HG03135 (cell line): Measurements from ENCODE around the gene ERBB4.
"Not testable (repeated sequence)": the region's sequence is repeated elsewhere in the genome, so short reads cannot be mapped to it uniquely, and the experiment has no call there.

ENCODE experiments used
- ATAC-seq: cut with Tn5 transposase; IDR thresholded peaks from one replicate; pipeline ENCODE4 v1.9.1; 2021; ENCODE audit warnings: mild to moderate bottlenecking, moderate library complexity; ENCODE audit not compliant: unreplicated experiment

ERBB4 gene

DNA sequence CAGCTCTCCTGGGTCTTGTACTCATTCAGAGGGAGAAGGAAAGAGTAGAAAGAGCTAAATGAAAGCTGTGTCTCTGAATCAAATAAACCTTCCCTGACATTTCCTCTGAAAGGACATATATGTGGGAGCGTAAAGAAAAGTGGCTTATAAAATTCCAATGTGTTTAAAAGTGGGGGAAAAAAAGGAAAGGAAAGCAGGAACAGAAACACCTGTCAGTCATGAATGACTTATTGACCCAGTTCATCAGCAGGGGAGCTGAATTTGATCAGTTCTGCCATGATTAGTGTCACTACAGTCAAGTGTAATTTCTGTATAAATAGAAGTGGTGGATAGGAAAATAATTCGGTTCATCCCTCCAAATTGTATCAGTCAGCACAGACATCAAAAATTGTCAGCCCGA lies 382.5 kb downstream of the ERBB4 start:
- no peak for ATAC-seq

GRCh38 chr2:212154477-212154878 lies 384.1 kb downstream of the ERBB4 start:
- ATAC-seq, result no peak

- ATAC-seq, result no peak
Measured at GRCh38 chr2:212153923-212154322, 384.7 kb downstream of the ERBB4 start.

DNA sequence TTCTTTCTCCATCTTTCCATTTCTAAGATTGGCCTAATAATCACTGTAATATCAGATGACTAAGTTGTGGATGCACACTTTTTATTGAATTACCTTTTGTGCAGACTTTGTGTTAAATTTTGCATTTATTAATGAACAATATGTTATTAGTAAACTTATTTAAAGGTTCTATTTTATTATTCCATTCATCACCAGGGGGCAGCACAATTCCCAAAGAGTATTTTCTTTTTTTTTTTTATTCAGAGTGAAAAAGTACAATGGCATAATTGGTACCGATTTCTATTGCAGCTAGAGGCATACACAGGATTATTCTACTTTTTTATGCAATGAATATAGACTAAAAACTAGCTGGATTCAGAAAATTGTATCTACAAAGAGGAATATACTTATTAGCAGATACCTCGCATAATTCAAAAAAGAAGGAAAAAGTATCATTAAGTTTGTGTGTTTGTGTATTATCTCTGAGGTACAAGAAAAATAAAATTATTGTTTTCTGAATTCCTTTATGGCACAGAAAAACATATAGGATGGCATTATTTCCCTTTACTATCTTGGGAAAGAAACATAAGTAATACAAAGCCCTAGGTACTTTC lies 390.6 kb downstream of the ERBB4 start:
- no peak for ATAC-seq

GRCh38 chr2:212146416-212146815 lies 392.2 kb downstream of the ERBB4 start:
- no peak for ATAC-seq

GRCh38 chr2:212145121-212145520 lies 393.5 kb downstream of the ERBB4 start:
- ATAC-seq, result no peak

- no peak for ATAC-seq
Measured at GRCh38 chr2:212142631-212143030, 396.0 kb downstream of the ERBB4 start.

DNA sequence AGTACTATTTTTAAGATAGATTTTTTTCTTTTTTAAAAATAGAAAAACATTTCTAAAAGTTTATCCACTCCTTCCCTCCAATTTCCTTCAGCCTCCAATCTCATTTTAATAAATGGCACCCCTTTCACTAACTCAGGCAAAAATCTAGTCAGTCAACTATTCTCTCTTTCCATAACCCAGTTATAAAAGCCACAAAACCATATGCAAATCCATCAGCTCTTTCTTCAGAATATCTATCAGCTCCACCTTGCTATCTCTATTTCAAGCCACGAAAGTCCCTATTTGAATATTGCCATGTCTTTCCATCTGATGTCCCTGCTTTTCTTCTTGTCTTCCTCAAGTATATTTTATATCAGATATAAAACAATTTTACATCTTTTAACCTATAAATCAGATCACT lies 397.1 kb downstream of the ERBB4 start:
- ATAC-seq, result no peak

GRCh38 chr2:212136216-212136795 lies 402.3 kb downstream of the ERBB4 start:
- ATAC-seq, result no peak

GRCh38 chr2:212135739-212136138 lies 402.9 kb downstream of the ERBB4 start:
- ATAC-seq, result no peak

DNA sequence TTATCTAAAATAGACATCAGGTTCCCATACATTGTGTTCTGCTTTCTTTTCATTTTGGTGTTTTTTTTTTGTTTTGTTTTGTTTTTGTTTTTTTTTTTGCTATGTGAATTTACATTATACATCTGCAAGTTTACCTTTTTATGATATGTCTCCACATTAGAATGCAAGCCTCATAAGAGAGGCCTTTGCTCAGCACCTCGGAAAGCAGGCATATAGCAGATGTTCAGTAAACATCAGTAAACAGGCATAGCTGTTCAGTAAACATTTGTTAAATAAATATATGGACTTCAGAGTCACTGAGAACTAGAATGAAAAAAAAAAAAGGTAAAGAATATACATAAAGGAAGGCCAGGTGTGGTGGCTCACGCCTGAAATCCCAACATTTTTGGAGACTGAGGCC lies 405.3 kb downstream of the ERBB4 start:
- no peak for ATAC-seq

DNA sequence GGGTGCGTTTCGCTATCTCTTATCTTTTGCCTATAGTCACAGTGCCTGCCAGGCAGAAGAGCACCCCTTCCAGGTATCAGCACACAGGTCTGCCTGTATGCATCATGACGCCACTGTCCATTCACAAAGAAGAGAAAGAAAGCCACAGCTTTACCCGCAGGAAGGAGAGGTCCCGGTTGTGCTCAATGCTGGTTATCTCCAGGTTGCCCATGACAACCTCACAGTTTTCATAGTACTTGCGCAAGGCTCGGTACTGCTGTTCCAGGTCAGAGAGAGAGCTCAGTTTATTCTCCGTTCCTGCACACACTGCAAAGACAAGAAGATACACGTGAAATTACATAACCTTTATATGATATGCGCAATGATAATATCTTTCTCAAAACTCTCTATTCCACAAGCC lies 414.0 kb downstream of the ERBB4 start:
- no peak for ATAC-seq

DNA sequence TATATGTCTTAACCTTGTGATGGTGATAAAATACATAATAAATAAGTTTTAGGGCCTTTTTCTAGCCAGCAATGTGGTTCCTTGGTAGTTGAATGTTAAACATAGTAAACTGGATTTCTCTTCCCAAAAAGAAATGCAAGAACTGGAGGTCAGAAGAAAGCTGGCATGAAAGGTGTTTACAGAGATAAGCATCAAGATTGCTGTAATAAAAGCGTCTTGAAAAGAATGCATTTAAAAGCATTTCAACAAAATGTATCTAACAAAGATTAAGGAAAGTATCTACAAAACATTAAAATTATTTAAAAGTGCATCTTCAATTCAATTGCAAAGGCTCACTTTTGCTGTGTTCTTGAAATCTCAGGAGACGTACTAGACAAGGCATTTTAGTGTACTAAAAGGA lies 419.0 kb downstream of the ERBB4 start:
- no peak for ATAC-seq

GRCh38 chr2:212117926-212118325 lies 420.7 kb downstream of the ERBB4 start:
- ATAC-seq, result no peak

GRCh38 chr2:212114489-212114888 lies 424.1 kb downstream of the ERBB4 start:
- ATAC-seq, result no peak

DNA sequence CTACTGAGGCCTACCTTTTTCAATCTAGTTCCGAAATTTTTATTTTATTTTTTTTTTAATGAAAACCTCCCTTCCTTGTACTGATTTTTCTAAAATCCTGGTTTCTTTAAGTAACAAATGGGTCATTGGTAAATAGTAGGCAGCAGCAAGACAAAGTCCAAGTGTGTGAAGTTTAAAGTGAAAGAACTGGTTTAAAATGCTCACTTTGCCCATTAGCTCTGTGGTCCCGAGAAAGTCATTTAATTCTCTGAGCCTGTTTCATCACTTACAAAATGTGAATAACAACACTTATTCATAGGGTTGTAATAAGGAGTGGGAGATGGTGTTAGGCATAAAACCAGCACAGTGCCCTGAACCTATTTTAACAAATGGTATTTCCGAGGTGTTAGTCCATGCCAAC lies 426.2 kb downstream of the ERBB4 start:
- no peak for ATAC-seq

- no peak for ATAC-seq
Measured at GRCh38 chr2:212109792-212110680, 428.6 kb downstream of the ERBB4 start.

DNA sequence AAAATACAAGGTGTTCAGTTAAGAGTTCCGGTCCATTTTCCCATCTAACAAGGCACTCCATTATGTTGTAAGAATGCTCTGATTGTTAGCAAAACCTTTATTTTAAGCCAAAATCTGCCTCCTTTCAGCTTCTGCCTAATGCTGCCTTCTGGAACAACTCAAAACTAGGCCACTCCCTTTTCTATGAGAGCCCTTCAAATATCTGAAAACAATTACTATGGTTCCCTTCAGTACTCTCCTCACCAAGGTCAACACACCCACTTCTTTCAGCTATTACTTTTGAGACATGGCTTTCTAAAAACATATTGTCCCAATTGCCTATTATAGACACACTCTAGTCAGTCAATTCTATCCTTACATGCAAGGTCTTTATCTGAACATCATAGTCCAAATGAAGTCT lies 429.4 kb downstream of the ERBB4 start:
- no peak for ATAC-seq

DNA sequence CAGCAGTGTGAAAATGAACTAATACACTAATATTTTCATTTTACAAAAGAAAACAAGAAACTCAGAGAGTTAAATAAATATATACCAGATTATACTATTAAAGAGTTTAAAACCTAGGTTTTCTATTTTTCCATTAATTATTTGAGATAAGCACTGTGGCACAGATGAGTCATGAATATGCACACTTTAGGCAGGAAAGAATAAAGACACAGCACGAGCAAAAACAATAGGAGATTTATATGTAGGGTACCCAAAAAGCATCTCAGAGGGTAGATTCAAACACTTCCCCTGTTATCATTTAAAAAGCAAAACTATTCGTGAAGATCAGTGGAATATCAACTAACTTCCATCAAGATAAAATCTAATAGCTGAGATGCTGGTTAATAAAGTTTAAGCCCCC lies 430.6 kb downstream of the ERBB4 start:
- ATAC-seq, result no peak

GRCh38 chr2:212107014-212107413 lies 431.6 kb downstream of the ERBB4 start:
- ATAC-seq, result no peak

DNA sequence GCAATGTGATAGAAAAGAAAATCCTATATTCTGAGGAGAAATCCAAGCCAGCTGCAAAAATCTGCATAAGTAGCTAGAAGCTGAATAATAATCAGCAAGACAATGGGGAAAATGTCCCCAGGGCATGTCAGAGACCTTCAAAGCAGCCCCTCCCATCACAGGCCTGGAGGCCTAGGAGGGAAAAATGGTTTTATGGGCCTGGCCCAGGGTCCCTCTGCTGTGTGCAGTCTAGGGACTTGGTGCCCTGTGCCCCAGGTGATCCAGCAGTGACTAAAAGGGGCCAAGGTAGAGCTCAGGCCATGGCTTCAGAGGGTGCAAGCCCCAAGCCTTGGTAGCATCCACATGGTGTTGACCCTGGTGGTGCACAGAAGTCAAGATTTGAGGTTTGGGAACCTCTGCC lies 432.1 kb downstream of the ERBB4 start:
- not testable (repeated sequence) for ATAC-seq

DNA sequence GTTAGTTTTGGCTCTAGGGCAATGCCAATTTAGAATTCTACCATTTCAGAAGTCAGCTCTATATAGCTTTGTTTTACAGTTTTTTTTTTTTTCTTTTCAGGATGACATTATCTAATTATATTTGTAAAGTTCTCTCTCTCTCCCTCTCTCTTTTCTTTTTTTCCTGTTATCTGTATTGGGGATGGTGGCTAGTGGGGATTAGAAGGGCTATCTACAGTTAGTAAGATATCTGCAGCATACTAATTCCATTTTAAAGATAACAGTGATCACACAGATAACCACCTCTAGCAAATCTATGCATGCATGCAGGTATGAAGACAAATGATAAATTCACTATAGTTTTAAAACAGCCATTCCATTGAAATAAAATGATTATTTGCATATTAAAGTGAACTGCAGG lies 438.9 kb downstream of the ERBB4 start:
- ATAC-seq, result no peak
